ENCODE data around the gene HMGCS1. TPM values are rescaled to one million over a fixed set of nuclear protein-coding genes. Genes with fewer than 3 reads are reported as not detected.

Gene HMGCS1
- total RNA-seq, 1 donor from 2014 or later = 68.0 TPM

DNA sequence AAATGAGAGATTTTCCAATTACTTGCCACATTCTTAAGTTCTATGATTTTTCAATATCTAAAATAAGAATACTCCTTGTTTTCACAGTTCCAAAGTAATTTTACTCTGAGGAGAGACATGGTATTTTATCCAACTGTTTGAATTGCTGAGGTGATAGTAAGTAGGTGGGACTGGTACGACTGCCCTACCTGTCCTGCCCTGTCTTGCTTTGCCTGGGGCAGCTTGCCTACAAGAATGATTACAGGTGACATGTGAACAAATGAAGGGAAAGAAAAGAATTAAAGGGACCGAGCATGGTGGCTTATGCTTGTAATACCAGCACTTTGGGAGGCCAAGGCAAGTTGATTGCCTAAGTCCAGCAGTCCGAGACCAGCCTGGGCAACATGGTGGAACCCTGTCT is 41.6 kb upstream of the HMGCS1 start:
- no peaks in the 10 kb centered on the region for H3K9me3 ChIP-seq
- intact Hi-C loops (cut with DNase I) = no loop called here
- TF ChIP-seq POLR2AphosphoS5 (IDR thresholded peaks at IDR 0.05; ENCODE audit: insufficient read depth in 1 of 2, low read depth in 1 of 2) = no peak
- no peak for TF ChIP-seq POLR2A (IDR thresholded peaks at IDR 0.05)
- TF ChIP-seq, protein P1, sequence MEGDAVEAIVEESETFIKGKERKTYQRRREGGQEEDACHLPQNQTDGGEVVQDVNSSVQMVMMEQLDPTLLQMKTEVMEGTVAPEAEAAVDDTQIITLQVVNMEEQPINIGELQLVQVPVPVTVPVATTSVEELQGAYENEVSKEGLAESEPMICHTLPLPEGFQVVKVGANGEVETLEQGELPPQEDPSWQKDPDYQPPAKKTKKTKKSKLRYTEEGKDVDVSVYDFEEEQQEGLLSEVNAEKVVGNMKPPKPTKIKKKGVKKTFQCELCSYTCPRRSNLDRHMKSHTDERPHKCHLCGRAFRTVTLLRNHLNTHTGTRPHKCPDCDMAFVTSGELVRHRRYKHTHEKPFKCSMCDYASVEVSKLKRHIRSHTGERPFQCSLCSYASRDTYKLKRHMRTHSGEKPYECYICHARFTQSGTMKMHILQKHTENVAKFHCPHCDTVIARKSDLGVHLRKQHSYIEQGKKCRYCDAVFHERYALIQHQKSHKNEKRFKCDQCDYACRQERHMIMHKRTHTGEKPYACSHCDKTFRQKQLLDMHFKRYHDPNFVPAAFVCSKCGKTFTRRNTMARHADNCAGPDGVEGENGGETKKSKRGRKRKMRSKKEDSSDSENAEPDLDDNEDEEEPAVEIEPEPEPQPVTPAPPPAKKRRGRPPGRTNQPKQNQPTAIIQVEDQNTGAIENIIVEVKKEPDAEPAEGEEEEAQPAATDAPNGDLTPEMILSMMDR (IDR thresholded peaks at IDR 0.05) = no peak
- H3K27me3 ChIP-seq = no peaks in the 10 kb centered on the region
- H3K27ac ChIP-seq = no peak overlapping the region
- H3K4me1 ChIP-seq = no peaks in the 10 kb centered on the region
- no peak overlapping the region for H3K4me3 ChIP-seq
- no peak for DNase-seq (ENCODE audit: extremely low spot score in 2 of 2)
- no peaks in the 10 kb centered on the region for H3K36me3 ChIP-seq

GRCh38 chr5:43353668-43354067 is 40.5 kb upstream of the HMGCS1 start:
- TF ChIP-seq, protein P1 (IDR thresholded peaks at IDR 0.05) = no peak
- TF ChIP-seq POLR2AphosphoS5 (IDR thresholded peaks at IDR 0.05; ENCODE audit: insufficient read depth in 1 of 2, low read depth in 1 of 2) (no peak), POLR2A (IDR thresholded peaks at IDR 0.05) (no peak)
- no peaks in the 10 kb centered on the region for H3K27me3 ChIP-seq
- H3K4me1 ChIP-seq = no peaks in the 10 kb centered on the region
- no peak overlapping the region for H3K27ac ChIP-seq
- H3K36me3 ChIP-seq = no peaks in the 10 kb centered on the region
- intact Hi-C loops (cut with DNase I) = no loop called here
- DNase-seq (ENCODE audit: extremely low spot score in 2 of 2) = no peak
- no peaks in the 10 kb centered on the region for H3K9me3 ChIP-seq
- H3K4me3 ChIP-seq = no peak overlapping the region

- DNase-seq (ENCODE audit: extremely low spot score in 2 of 2) = no peak
- Histone ChIP-seq H3K27me3 (no peaks in the 10 kb centered on the region), H3K9me3 (no peaks in the 10 kb centered on the region), H3K27ac (no peak overlapping the region), H3K36me3 (no peaks in the 10 kb centered on the region), H3K4me3 (no peak overlapping the region), H3K4me1 (no peaks in the 10 kb centered on the region)
- TF ChIP-seq POLR2A (IDR thresholded peaks at IDR 0.05) (no peak), POLR2AphosphoS5 (IDR thresholded peaks at IDR 0.05; ENCODE audit: insufficient read depth in 1 of 2, low read depth in 1 of 2) (no peak)
- TF ChIP-seq, protein P1 (IDR thresholded peaks at IDR 0.05) = no peak
- intact Hi-C loops (cut with DNase I) = no loop called here
These were observed 39.7 kb upstream of the HMGCS1 start for GRCh38 chr5:43352915-43353314.

DNA sequence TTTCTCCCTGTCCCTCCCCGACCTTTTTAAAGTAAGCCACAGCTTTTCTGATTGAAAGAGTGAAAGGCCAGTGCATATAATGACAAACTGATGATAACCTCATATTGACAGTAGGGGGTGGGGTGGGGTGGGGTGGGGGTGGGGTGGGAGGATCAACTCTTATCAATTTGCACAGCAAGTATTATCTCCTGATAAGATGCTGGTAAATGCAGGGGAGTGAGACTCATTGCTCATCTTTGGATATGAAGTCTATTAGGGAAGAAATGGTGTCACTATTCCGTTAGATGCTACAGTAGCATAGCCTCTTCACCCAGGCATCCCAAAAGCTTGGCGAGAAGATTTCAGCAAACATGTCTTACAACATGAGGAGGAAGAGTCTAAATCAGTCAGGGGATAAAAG is 38.9 kb upstream of the HMGCS1 start:
- TF ChIP-seq POLR2A (IDR thresholded peaks at IDR 0.05) = no peak
- TF ChIP-seq, protein P1 (IDR thresholded peaks at IDR 0.05) = no peak
- no peak for TF ChIP-seq POLR2AphosphoS5 (IDR thresholded peaks at IDR 0.05; ENCODE audit: insufficient read depth in 1 of 2, low read depth in 1 of 2)
- intact Hi-C loops (cut with DNase I) = no loop called here
- Histone ChIP-seq H3K36me3 (no peaks in the 10 kb centered on the region), H3K4me3 (no peak overlapping the region), H3K27me3 (no peaks in the 10 kb centered on the region), H3K27ac (no peak overlapping the region), H3K4me1 (no peaks in the 10 kb centered on the region), H3K9me3 (no peaks in the 10 kb centered on the region)
- no peak for DNase-seq (ENCODE audit: extremely low spot score in 2 of 2)

- Histone ChIP-seq H3K36me3 (no peaks in the 10 kb centered on the region), H3K27me3 (no peaks in the 10 kb centered on the region), H3K4me1 (no peaks in the 10 kb centered on the region), H3K27ac (no peak overlapping the region), H3K9me3 (no peaks in the 10 kb centered on the region), H3K4me3 (no peak overlapping the region)
- TF ChIP-seq, protein P1 (IDR thresholded peaks at IDR 0.05) = no peak
- TF ChIP-seq POLR2AphosphoS5 (IDR thresholded peaks at IDR 0.05; ENCODE audit: insufficient read depth in 1 of 2, low read depth in 1 of 2) (no peak), POLR2A (IDR thresholded peaks at IDR 0.05) (no peak)
- intact Hi-C loops (cut with DNase I) = no loop called here
- DNase-seq (ENCODE audit: extremely low spot score in 2 of 2) = no peak
These were observed 35.7 kb upstream of the HMGCS1 start for GRCh38 chr5:43348861-43349363.

Measured in vagina (tissue), 2 donors.